GM18519 (cell line): ENCODE data around the gene SAMD4A.

Experiments used
- ATAC-seq: cut with Tn5 transposase; IDR thresholded peaks from one replicate; pipeline ENCODE4 v1.9.1; 2021; ENCODE audit warnings: mild to moderate bottlenecking, moderate library complexity; ENCODE audit not compliant: unreplicated experiment, low FRiP score

Gene SAMD4A

GRCh38 chr14:54773171-54774006 lies 206.5 kb downstream of the SAMD4A start:
- peak; percentile 37 for ATAC-seq

DNA sequence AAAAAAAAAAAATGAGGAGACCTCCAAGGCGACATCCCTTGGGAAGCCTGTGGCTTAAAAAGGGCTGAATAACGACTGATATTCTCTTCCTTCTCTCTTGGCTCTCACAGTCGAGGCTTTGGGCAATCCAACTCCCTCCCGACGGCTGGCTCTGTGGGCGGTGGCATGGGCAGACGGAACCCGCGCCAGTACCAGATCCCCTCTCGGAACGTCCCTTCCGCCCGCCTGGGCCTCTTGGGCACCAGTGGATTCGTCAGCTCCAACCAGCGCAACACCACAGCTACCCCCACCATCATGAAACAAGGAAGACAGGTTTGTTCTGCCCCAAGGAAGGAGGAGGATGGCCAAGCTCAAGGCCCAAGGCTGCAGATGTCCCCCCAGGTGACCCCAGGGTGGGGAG lies 207.9 kb downstream of the SAMD4A start:
- no peak for ATAC-seq

DNA sequence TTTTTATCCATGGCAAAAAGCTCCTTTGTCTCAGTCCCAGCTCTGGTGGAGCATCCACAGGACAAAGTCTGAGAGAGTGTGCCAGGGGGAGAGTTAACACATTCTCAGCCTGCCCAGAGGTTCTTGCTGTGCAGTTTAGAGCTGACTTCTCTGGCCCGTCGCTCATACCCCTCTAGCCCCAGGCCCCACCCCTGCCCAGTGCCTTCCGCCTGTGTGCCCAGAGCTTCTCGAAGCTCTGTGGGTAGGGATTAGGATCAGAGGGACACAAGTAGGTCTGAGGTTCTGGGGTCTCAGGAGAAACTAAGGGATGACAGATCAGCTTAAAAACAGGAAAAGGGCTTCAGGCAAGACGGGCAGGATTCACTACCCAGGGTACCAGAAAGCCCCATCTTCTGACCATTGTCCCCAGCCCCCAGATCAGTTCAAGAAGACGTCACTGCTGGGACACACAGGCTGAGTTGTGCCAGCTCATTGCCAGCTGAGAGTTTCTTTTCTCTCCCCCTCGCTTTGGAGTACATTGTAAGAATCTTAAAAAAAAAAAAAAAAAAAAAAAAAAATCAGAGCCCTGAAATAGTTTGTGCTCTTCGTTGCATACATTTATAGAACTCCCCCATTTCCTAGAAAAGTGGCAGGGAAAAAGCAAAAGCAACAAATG lies 208.7 kb downstream of the SAMD4A start:
- no peak for ATAC-seq

DNA sequence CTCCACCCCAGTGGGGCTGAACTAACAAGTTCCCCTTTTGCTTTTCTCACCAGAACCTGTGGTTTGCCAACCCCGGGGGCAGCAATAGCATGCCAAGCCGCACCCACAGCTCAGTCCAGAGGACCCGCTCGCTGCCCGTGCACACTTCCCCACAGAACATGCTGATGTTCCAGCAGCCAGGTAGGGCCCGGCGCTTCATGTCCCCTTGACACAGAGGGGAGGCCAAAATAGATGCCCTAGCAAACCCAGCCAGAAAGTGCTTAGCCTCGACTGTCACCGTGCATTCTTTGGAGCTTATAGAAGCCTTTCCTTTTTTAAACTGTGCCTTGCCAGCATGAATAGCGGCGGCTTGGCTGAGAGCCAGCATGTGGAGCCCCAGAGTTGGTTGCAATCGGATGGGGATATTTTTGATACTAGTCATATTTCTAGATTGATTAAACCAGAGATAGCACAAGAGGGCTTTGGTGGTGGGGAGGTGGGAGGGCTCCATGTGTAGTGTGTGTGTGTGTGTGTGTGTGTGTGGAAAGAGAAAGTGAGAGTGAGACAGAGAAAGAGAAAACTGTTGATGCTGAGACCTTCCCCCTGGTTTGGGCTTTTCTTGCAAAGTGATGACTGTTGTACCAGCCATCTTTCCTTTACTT lies 209.6 kb downstream of the SAMD4A start:
- no peak for ATAC-seq

GRCh38 chr14:54777395-54777794 lies 210.5 kb downstream of the SAMD4A start:
- ATAC-seq, result no peak

GRCh38 chr14:54778618-54779345 lies 211.9 kb downstream of the SAMD4A start:
- no peak for ATAC-seq

GRCh38 chr14:54781080-54781479 lies 214.2 kb downstream of the SAMD4A start:
- ATAC-seq, result no peak

DNA sequence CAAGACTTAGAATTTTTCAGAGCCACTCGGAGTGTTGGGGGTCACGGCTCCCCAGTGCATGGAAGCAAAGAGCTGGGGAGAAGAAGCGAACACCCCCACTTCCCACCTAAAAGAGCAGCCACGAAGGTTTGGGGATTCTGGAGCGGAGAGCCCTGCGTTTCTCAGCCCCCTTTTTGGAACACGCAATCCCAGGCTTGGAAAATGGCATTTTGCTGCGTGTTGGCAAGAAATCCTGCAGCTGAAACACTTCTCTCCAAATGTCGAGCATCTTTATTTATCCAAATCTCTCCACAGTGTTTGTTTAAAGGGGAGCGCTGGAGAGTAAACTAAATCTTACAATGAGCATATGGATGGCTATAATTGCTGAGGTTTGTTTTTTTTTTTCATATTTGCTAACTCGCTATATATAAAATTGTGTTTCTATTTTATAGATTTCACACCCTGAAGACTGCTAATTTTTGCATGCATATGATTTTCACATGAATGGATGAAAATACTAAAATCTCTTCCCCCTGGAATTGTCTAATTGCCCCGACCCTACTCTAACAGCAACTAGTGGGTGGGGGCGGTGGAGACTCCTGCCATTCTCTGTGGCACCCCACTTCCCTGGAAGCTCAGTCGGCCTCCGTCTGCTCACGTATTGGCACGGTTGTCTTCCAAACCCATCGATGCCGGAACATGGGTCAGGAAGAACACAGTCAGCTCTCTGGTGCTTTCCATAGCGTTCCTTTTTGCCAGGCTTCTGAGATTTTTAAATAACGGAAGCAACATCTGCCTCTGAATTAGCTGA lies 215.2 kb downstream of the SAMD4A start:
- ATAC-seq, result no peak

- peak; percentile 68 for ATAC-seq
Observed at GRCh38 chr14:54782751-54783659, 216.1 kb downstream of the SAMD4A start.

GRCh38 chr14:54783660-54784015 lies 216.7 kb downstream of the SAMD4A start:
- ATAC-seq, result no peak

DNA sequence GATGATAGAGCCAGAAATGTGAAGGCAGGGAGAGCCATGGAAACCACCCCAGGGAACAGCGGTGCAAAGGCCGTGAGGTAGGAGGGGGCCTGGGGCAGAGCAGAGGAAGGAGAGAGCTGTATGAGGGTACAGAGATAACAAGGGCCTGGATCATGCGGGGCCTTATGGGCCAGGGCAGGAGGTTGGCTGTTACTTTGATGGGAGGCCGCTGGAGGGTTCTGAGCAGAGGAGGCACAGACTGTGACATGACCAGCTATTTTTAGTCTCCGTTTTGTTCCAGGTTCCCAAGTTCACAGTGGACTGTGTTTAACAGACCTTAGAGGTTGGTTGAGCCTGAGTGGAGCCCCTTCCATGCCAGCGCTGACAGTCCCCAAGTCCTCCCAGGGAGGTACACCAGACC lies 217.1 kb downstream of the SAMD4A start:
- ATAC-seq, result no peak

GRCh38 chr14:54784657-54785056 lies 217.7 kb downstream of the SAMD4A start:
- no peak for ATAC-seq

- no peak for ATAC-seq
Observed at GRCh38 chr14:54785136-54785777, 218.3 kb downstream of the SAMD4A start.

GRCh38 chr14:54785778-54786770 lies 219.1 kb downstream of the SAMD4A start:
- ATAC-seq, result no peak

GRCh38 chr14:54786838-54787237 lies 219.9 kb downstream of the SAMD4A start:
- ATAC-seq, result no peak

- ATAC-seq, result no peak
Observed at GRCh38 chr14:54787261-54787660, 220.3 kb downstream of the SAMD4A start.

DNA sequence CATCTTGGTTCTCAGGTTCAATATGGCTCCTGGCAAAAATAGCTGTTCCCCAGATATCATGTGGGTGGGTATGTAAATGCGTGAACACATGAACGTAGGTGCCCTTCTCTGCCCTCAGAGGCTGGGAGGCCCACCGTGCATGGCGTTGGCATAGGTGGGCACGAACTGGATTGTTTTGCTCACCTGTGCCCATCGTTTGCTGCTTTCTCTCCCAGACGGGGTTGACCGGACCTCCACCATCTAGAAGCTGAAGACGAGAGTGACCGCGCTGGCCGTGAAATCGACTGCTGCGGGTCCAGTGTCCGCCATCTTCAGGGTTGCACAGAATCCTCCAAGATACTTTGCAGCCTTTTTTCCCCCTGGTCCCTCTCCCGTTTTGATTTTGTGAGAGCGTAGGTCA lies 221.8 kb downstream of the SAMD4A start:
- no peak for ATAC-seq
